Measurements from ENCODE around the gene SCYGR5. TPM values are rescaled to one million over a fixed set of nuclear protein-coding genes. Genes with fewer than 3 reads are reported as not detected.

Gene SCYGR5
- total and polyA plus RNA-seq, 2 donors (not counting 1 experiment from before 2014, with no cell fraction given): not detected

DNA sequence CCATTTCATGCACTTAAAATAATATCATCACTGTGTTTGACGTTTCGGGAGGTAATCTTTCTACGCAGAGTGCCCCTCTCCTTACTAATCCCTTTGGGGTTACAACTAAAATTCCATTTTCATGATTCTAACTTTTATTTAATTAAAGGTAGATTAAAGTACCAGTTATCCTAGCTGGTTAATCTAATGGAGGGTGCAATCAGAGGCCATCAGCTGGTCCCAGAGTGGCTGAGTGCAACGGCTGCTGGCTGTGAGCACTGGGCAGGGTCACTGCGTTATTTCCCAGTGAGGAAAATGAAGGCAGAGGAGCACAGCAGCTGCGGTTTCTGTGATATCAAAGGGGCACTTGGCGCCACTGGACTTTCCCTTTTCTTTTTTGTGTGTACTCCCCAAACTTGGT is 37.2 kb upstream of the SCYGR5 start:
- H3K27ac ChIP-seq (ENCODE audit: insufficient read depth, low read length): no peak overlapping the region
- no peaks in the 10 kb centered on the region for H4K20me1 ChIP-seq (ENCODE audit: control insufficient read depth, extremely low read depth, insufficient read depth, low read length)
- no peaks in the 10 kb centered on the region for H3K36me3 ChIP-seq (ENCODE audit: control insufficient read depth, insufficient read depth, low read length)
- no peak overlapping the region for H3K9ac ChIP-seq (ENCODE audit: insufficient read depth, low read length)
- H3K4me1 ChIP-seq (ENCODE audit: control insufficient read depth, extremely low read depth, insufficient read depth, low read length): no peaks in the 10 kb centered on the region
- H3K9me3 ChIP-seq (ENCODE audit: control insufficient read depth, insufficient read depth, low read depth, low read length): no peaks in the 10 kb centered on the region
- no peak overlapping the region for H3K4me3 ChIP-seq (replicated peaks in 1 of 4; ENCODE audit: control extremely low read depth in 1 of 4, insufficient read depth in 1 of 4, low read depth in 3 of 4, low read length in 4 of 4)
- no peak for TF ChIP-seq EZH2 (IDR thresholded peaks at IDR 0.05; ENCODE audit: low read length, missing control alignments)
- TF ChIP-seq, protein P1, sequence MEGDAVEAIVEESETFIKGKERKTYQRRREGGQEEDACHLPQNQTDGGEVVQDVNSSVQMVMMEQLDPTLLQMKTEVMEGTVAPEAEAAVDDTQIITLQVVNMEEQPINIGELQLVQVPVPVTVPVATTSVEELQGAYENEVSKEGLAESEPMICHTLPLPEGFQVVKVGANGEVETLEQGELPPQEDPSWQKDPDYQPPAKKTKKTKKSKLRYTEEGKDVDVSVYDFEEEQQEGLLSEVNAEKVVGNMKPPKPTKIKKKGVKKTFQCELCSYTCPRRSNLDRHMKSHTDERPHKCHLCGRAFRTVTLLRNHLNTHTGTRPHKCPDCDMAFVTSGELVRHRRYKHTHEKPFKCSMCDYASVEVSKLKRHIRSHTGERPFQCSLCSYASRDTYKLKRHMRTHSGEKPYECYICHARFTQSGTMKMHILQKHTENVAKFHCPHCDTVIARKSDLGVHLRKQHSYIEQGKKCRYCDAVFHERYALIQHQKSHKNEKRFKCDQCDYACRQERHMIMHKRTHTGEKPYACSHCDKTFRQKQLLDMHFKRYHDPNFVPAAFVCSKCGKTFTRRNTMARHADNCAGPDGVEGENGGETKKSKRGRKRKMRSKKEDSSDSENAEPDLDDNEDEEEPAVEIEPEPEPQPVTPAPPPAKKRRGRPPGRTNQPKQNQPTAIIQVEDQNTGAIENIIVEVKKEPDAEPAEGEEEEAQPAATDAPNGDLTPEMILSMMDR (conservative IDR thresholded peaks at IDR 0.05 in 1 of 2, IDR thresholded peaks at IDR 0.05 in 1 of 2; ENCODE audit: low read depth in 1 of 2, low read length in 2 of 2): no peak
- no peak overlapping the region for H3K4me2 ChIP-seq (ENCODE audit: extremely low read depth, insufficient read depth, low read length)
- no peak overlapping the region for H2AFZ ChIP-seq (ENCODE audit: low read length)
- no peaks in the 10 kb centered on the region for H3K79me2 ChIP-seq (ENCODE audit: control insufficient read depth, insufficient read depth, low read length)
- DNase-seq (ENCODE audit: low read depth in 2 of 2): no peak
- H3K27me3 ChIP-seq (ENCODE audit: control insufficient read depth, insufficient read depth, low read length): no peaks in the 10 kb centered on the region

- no peak overlapping the region for H2AFZ ChIP-seq (ENCODE audit: low read length)
Measured at GRCh38 chr2:227630322-227630721, 36.3 kb upstream of the SCYGR5 start.

DNA sequence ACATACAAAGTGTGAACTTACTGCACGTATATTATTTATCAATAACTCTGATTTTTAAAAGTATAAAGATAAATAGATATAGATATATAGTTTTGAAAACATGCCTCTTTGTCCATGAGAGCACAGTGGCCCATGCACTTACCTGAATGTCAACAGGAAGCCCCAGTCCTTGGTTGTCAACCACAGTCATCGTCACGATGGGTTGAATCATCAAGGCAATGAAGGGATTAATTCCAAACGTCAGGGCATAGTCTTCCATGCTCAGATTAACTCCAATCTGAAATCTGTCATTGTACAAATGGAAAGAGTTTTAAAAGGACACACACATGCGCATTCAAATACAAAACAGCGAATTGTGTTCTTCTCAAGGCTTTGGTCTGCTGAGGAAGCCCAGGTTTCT is 33.8 kb upstream of the SCYGR5 start:
- H3K9me3 ChIP-seq (ENCODE audit: control insufficient read depth, insufficient read depth, low read depth, low read length): no peaks in the 10 kb centered on the region
- no peaks in the 10 kb centered on the region for H3K36me3 ChIP-seq (ENCODE audit: control insufficient read depth, insufficient read depth, low read length)
- no peak overlapping the region for H3K4me3 ChIP-seq (replicated peaks in 1 of 4; ENCODE audit: control extremely low read depth in 1 of 4, insufficient read depth in 1 of 4, low read depth in 3 of 4, low read length in 4 of 4)
- no peaks in the 10 kb centered on the region for H3K79me2 ChIP-seq (ENCODE audit: control insufficient read depth, insufficient read depth, low read length)
- H3K9ac ChIP-seq (ENCODE audit: insufficient read depth, low read length): no peak overlapping the region
- H4K20me1 ChIP-seq (ENCODE audit: control insufficient read depth, extremely low read depth, insufficient read depth, low read length): no peaks in the 10 kb centered on the region
- H3K27me3 ChIP-seq (ENCODE audit: control insufficient read depth, insufficient read depth, low read length): no peaks in the 10 kb centered on the region
- no peaks in the 10 kb centered on the region for H3K4me1 ChIP-seq (ENCODE audit: control insufficient read depth, extremely low read depth, insufficient read depth, low read length)
- no peak overlapping the region for H3K27ac ChIP-seq (ENCODE audit: insufficient read depth, low read length)
- TF ChIP-seq, protein P1 (conservative IDR thresholded peaks at IDR 0.05 in 1 of 2, IDR thresholded peaks at IDR 0.05 in 1 of 2; ENCODE audit: low read depth in 1 of 2, low read length in 2 of 2): no peak
- no peak for TF ChIP-seq EZH2 (IDR thresholded peaks at IDR 0.05; ENCODE audit: low read length, missing control alignments)
- DNase-seq (ENCODE audit: low read depth in 2 of 2): no peak
- H3K4me2 ChIP-seq (ENCODE audit: extremely low read depth, insufficient read depth, low read length): no peak overlapping the region
- no peak overlapping the region for H2AFZ ChIP-seq (ENCODE audit: low read length)

More at GRCh38 chr2:227630322-227630721, 36.3 kb upstream of the SCYGR5 start:
- Histone ChIP-seq H3K9me3 (ENCODE audit: control insufficient read depth, insufficient read depth, low read depth, low read length) (no peaks in the 10 kb centered on the region), H3K36me3 (ENCODE audit: control insufficient read depth, insufficient read depth, low read length) (no peaks in the 10 kb centered on the region), H3K4me1 (ENCODE audit: control insufficient read depth, extremely low read depth, insufficient read depth, low read length) (no peaks in the 10 kb centered on the region), H3K27me3 (ENCODE audit: control insufficient read depth, insufficient read depth, low read length) (no peaks in the 10 kb centered on the region), H4K20me1 (ENCODE audit: control insufficient read depth, extremely low read depth, insufficient read depth, low read length) (no peaks in the 10 kb centered on the region), H3K4me2 (ENCODE audit: extremely low read depth, insufficient read depth, low read length) (no peak overlapping the region), H3K79me2 (ENCODE audit: control insufficient read depth, insufficient read depth, low read length) (no peaks in the 10 kb centered on the region), H3K27ac (ENCODE audit: insufficient read depth, low read length) (no peak overlapping the region), H3K9ac (ENCODE audit: insufficient read depth, low read length) (no peak overlapping the region), H3K4me3 (replicated peaks in 1 of 4; ENCODE audit: control extremely low read depth in 1 of 4, insufficient read depth in 1 of 4, low read depth in 3 of 4, low read length in 4 of 4) (no peak overlapping the region)
- TF ChIP-seq, protein P1 (conservative IDR thresholded peaks at IDR 0.05 in 1 of 2, IDR thresholded peaks at IDR 0.05 in 1 of 2; ENCODE audit: low read depth in 1 of 2, low read length in 2 of 2): no peak
- no peak for TF ChIP-seq EZH2 (IDR thresholded peaks at IDR 0.05; ENCODE audit: low read length, missing control alignments)
- no peak for DNase-seq (ENCODE audit: low read depth in 2 of 2)

Data from fibroblast of lung (primary cell).